ENCODE data around the gene NCKAP5. TPM values are rescaled to one million over a fixed set of nuclear protein-coding genes. Genes with fewer than 3 reads are reported as not detected.

The NCKAP5 gene
- polyA plus RNA-seq, 1 experiment = 2.1 TPM

DNA sequence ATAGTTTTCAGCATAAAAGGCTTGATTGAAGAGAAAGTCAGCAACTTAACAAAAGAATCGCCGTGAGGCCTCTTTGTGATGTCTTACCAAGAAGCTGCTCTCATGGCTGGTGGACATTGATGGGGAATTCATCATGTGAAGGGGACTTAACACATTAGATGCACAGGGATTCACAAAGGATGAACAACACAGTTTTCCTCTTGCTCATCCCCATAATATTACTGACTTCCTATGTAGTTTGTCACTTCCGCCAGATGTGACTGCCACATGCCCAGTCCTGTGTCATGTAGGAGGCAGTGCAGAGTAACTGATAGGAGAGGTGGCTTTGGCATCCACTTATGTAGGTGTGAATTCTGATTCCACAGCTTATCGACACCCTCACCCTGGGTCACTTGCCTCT lies 665.6 kb downstream of the NCKAP5 start:
- H3K36me3 ChIP-seq (ENCODE audit: control insufficient read depth, insufficient read depth, low read length) = no peaks in the 10 kb centered on the region
- POLR2A ChIA-PET = no interaction called here
- H3K4me3 ChIP-seq (ENCODE audit: low read depth, low read length) = no peak overlapping the region
- TF ChIP-seq, protein P1, sequence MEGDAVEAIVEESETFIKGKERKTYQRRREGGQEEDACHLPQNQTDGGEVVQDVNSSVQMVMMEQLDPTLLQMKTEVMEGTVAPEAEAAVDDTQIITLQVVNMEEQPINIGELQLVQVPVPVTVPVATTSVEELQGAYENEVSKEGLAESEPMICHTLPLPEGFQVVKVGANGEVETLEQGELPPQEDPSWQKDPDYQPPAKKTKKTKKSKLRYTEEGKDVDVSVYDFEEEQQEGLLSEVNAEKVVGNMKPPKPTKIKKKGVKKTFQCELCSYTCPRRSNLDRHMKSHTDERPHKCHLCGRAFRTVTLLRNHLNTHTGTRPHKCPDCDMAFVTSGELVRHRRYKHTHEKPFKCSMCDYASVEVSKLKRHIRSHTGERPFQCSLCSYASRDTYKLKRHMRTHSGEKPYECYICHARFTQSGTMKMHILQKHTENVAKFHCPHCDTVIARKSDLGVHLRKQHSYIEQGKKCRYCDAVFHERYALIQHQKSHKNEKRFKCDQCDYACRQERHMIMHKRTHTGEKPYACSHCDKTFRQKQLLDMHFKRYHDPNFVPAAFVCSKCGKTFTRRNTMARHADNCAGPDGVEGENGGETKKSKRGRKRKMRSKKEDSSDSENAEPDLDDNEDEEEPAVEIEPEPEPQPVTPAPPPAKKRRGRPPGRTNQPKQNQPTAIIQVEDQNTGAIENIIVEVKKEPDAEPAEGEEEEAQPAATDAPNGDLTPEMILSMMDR (IDR thresholded peaks at IDR 0.05; ENCODE audit: insufficient read depth, low read depth, low read length) = no peak
- no peak for DNase-seq (ENCODE audit: low read depth)
- H3K27me3 ChIP-seq (ENCODE audit: control insufficient read depth, insufficient read depth, low read length) = no peaks in the 10 kb centered on the region
- CTCF ChIA-PET = no interaction called here

DNA sequence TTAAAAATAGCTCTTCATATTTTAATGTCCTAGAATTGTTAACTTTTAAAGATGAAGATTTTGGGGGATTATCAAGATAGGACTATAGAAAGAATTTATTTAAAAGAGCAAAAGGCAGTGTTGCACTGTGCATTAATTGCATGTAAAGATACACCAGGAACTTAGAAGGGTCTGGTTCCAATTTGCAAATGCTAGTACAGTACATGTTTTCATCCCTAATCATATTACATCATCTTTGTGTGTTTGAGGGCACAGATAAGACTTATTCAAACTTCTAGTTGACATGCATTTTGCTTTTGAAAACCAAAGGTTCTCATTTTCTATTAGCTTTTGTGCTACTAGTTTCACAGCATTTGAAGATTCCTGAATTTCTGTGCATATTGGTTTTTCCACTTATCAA lies 666.6 kb downstream of the NCKAP5 start:
- no peak for DNase-seq (ENCODE audit: low read depth)
- ChIA-PET POLR2A (no interaction called here), CTCF (no interaction called here)
- Histone ChIP-seq H3K4me3 (ENCODE audit: low read depth, low read length) (no peak overlapping the region), H3K27me3 (ENCODE audit: control insufficient read depth, insufficient read depth, low read length) (no peaks in the 10 kb centered on the region), H3K36me3 (ENCODE audit: control insufficient read depth, insufficient read depth, low read length) (no peaks in the 10 kb centered on the region)
- TF ChIP-seq, protein P1 (IDR thresholded peaks at IDR 0.05; ENCODE audit: insufficient read depth, low read depth, low read length) = no peak

DNA sequence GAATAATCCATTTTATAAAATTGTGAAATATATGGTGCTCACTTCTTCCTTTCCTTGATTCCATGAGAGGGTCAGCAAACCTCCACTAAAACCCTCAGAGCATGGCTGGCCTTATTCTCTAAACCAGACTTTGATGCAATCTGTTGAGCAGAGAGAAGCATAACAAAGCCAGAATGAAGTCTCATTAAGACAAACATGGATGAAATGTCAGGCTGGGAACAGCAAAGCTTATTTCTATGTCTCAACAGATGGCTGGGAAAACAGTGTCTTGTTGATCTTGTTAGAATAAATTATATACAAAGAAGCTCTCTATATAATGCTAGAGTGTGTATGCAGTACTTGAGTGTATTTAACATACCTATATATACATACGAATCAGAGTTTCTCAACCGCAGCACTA lies 671.2 kb downstream of the NCKAP5 start:
- no peak for DNase-seq (ENCODE audit: low read depth)
- ChIA-PET POLR2A (no interaction called here), CTCF (no interaction called here)
- TF ChIP-seq, protein P1 (IDR thresholded peaks at IDR 0.05; ENCODE audit: insufficient read depth, low read depth, low read length) = no peak
- H3K27me3 ChIP-seq (ENCODE audit: control insufficient read depth, insufficient read depth, low read length) = no peaks in the 10 kb centered on the region
- no peak overlapping the region for H3K4me3 ChIP-seq (ENCODE audit: low read depth, low read length)
- H3K36me3 ChIP-seq (ENCODE audit: control insufficient read depth, insufficient read depth, low read length) = no peaks in the 10 kb centered on the region

DNA sequence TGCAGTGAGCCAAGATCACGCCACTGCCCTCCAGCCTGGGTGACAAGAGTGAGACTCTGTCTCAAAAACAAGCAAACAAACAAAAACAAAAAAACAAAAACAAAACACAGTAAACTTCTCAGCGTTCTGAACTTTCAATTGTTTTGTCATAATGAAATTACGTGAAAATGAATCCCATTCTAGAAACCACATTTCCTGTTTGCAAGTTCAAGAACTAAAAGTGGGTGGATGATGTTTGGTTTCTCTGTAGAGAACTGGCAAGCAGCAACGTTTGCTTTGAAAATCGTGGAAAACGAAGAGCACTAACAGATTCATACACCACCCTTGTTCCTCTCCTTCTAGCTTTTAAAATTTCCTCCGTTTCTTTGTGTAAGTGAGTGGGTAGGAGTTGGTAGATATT lies 672.2 kb downstream of the NCKAP5 start:
- ChIA-PET CTCF (no interaction called here), POLR2A (no interaction called here)

DNA sequence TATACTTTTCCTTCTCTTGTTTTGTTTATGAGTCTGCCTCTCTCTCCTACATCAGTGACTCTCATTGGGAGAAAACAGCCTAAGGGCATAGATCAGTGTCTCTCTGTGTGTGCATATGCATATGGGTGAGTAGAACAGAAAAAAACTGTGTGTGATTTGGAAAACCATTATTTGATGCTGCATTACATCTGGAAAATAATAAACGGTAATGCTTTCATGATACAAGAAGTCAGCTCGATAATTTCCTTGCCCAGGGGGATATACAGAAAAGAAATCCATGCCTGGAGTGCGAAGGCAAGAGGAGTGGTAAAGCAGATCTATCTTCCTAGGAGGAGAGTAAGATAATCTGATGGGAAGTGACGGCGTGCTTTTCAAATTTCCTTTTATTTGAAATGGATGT lies 676.8 kb downstream of the NCKAP5 start:
- ChIA-PET POLR2A (no interaction called here), CTCF (no interaction called here)
- Histone ChIP-seq H3K27me3 (ENCODE audit: control insufficient read depth, insufficient read depth, low read length) (no peaks in the 10 kb centered on the region), H3K36me3 (ENCODE audit: control insufficient read depth, insufficient read depth, low read length) (no peaks in the 10 kb centered on the region), H3K4me3 (ENCODE audit: low read depth, low read length) (no peak overlapping the region)
- TF ChIP-seq, protein P1 (IDR thresholded peaks at IDR 0.05; ENCODE audit: insufficient read depth, low read depth, low read length) = no peak
- DNase-seq (ENCODE audit: low read depth) = no peak

More for the DNA sequence above, 672.2 kb downstream of the NCKAP5 start:
- DNase-seq (ENCODE audit: low read depth) = no peak
- Histone ChIP-seq H3K36me3 (ENCODE audit: control insufficient read depth, insufficient read depth, low read length) (no peaks in the 10 kb centered on the region), H3K27me3 (ENCODE audit: control insufficient read depth, insufficient read depth, low read length) (no peaks in the 10 kb centered on the region), H3K4me3 (ENCODE audit: low read depth, low read length) (no peak overlapping the region)
- TF ChIP-seq, protein P1 (IDR thresholded peaks at IDR 0.05; ENCODE audit: insufficient read depth, low read depth, low read length) = no peak
